LNCaP clone FGC (cell line): Measurements from ENCODE around the gene PKMYT1.

Experiments used
- DNase-seq: peaks from one replicate; pipeline ENCODE4 v3.0.0-alpha.2; 2011; ENCODE audit warnings: low read depth
- H3K4me3 ChIP-seq: 2 replicates; pipeline ENCODE4 v1.5.1; 2011; ENCODE audit warnings: mild to moderate bottlenecking, low read depth, low read length, control low read depth
- TF ChIP-seq, protein P1 (sequence below): IDR thresholded peaks from 2 replicates; pipeline ENCODE4 v1.5.1; 2012; ENCODE audit warnings: mild to moderate bottlenecking; ENCODE audit not compliant: control insufficient read depth, insufficient read depth; ENCODE audit errors: extremely low read depth

The PKMYT1 gene

DNA sequence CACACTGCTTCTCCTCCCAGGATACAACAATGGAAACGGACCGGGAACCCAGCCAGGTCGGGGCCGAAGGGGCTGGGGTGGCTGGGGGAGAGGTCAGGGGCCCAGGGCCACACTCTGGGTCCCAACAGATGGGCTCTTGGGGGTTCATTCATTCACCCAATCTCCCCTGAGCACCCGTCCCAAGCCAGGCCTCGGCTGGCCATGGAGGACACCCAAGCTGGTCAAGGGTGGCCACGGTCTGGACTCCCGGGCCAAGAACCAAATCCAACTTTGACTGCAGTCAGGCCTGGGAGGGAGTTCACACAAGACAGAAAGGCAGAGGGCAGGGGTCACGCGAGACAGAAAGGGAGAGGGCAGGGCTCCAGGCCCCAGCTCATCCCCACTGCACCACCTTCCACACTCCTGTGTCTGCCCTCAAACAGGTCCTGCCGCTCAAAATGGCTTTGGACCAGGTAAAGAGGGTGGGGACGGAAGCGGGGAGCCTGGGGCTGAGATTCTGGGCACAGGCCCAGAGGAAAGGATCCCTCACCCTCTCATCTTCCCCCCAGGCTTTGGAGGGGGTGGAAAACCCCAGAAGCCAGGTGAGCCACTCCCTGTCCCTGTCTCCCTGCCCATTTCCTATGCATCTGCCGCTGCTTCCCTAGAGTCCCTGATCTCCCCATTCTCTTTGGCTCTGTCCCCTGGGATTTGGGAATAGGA, 12.3 kb upstream of the PKMYT1 start:
- no peak for DNase-seq
- H3K4me3 ChIP-seq = no peak overlapping the region
- TF ChIP-seq, protein P1, sequence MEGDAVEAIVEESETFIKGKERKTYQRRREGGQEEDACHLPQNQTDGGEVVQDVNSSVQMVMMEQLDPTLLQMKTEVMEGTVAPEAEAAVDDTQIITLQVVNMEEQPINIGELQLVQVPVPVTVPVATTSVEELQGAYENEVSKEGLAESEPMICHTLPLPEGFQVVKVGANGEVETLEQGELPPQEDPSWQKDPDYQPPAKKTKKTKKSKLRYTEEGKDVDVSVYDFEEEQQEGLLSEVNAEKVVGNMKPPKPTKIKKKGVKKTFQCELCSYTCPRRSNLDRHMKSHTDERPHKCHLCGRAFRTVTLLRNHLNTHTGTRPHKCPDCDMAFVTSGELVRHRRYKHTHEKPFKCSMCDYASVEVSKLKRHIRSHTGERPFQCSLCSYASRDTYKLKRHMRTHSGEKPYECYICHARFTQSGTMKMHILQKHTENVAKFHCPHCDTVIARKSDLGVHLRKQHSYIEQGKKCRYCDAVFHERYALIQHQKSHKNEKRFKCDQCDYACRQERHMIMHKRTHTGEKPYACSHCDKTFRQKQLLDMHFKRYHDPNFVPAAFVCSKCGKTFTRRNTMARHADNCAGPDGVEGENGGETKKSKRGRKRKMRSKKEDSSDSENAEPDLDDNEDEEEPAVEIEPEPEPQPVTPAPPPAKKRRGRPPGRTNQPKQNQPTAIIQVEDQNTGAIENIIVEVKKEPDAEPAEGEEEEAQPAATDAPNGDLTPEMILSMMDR = no peak

DNA sequence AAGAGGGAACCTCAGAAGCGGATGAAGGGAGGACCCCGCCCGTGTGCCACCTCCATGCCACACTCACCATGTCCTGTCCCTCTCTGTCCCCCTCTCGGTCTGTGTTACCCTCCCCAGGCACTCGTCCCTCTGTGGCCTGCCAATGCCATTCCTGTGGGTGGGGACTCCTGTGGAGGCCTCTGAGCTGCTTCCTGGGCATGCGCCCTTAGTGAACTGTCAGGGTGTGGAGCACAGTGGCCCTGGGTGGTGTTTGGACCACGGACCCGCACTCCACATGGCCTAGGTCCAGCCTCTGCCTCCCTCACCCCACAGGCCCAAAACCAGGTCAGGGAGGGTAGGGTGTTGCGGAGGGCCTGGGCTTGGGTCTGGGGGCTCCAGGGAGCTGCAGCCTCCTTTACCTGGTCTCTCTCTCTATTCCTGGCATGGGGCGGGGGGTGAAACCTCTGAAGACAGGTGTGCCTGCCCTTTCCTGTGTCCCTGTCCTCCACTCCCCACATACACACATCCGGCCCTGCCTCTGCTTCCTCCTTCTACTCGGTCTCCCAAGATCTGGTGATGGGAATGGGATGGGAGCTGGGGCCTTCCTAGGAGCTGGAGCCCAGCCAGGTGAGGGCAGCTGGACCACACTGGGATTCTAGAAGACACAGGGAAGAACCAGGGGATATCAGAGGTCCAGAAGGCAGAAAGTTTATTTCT, 11.5 kb upstream of the PKMYT1 start:
- TF ChIP-seq, protein P1 = no peak
- no peak for DNase-seq
- H3K4me3 ChIP-seq = no peak overlapping the region

GRCh38 chr16:2990891-2991290, 10.6 kb upstream of the PKMYT1 start:
- TF ChIP-seq, protein P1 = no peak
- no peak overlapping the region for H3K4me3 ChIP-seq
- no peak for DNase-seq

DNA sequence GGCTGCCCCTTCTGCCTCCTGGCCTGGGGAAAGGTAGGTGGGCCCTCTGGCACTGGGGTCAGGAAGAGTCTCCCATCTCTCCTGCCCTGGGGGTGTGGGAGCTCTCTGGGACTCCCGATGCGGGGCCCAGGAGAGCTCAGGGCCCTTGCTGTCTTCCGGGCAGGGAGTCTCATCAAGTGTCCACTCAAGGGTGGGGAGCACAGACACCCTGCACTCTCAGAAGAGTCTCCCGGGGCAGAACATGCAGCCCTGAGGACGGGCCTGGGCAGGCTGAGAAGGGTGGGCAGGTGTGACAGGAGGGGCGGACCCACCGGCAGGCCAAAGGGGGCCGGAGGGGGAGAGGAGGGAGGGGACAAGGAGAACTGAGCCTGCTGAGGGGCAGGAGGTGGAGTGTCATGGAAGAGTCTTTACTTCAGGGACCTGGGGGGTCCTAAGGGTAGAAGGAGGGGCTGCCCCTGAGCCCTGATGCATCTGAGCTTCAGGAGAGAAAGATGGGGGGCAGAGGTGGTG, 8.4 kb upstream of the PKMYT1 start:
- H3K4me3 ChIP-seq = no peak overlapping the region
- TF ChIP-seq, protein P1 = no peak
- DNase-seq = no peak

- no peak for DNase-seq
- TF ChIP-seq, protein P1 = no peak
- H3K4me3 ChIP-seq = no peak overlapping the region
Measured at GRCh38 chr16:2987833-2988232, 7.6 kb upstream of the PKMYT1 start.

- H3K4me3 ChIP-seq = no peak overlapping the region
- TF ChIP-seq, protein P1 = no peak
- no peak for DNase-seq
Measured at GRCh38 chr16:2987286-2987685, 7.0 kb upstream of the PKMYT1 start.

- TF ChIP-seq, protein P1 = no peak
- no peak overlapping the region for H3K4me3 ChIP-seq
Measured at GRCh38 chr16:2986623-2987188, 6.5 kb upstream of the PKMYT1 start.

More at GRCh38 chr16:2986623-2987188, 6.5 kb upstream of the PKMYT1 start:
- DNase-seq = no peak
